Iris pigment epithelial cell (primary cell): ENCODE data around the gene LMX1B.

Source experiments
- DNase-seq: peaks from one replicate; pipeline ENCODE4 v3.0.0-alpha.2; 2011; ENCODE audit warnings: low read depth

The LMX1B gene

DNA sequence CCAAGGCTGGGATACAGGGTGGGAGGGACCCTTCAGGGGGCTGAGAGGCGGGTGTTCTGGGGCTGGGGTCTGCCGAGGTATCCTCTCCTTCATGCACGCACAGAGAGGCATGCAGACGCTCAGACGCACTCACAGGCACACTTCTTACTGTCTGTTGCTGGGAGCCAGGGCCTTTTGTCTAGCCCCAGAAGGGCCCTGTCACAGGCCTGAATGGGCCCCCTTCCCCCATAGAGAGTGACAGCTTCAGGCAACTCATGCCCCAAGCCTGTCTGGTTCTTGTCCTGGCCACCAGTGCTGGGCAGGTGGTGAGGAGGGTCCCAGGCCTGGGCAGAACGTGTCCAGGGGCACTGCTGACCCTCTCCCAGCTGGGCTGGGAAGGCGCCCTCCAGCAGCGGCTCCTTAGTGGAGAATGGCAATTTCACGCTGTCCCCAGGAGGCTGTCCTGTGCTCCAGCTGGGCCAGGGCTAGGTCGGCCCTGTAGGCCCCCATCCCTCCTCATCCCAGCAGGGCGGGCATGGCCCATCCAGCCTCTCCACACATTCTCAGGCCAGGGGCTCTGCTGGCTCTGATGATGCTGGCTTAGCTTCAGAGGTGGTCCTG lies 45.3 kb downstream of the LMX1B start:
- DNase-seq: no peak

- DNase-seq: no peak
Observed at GRCh38 chr9:126661122-126661520, 47.4 kb downstream of the LMX1B start.

DNA sequence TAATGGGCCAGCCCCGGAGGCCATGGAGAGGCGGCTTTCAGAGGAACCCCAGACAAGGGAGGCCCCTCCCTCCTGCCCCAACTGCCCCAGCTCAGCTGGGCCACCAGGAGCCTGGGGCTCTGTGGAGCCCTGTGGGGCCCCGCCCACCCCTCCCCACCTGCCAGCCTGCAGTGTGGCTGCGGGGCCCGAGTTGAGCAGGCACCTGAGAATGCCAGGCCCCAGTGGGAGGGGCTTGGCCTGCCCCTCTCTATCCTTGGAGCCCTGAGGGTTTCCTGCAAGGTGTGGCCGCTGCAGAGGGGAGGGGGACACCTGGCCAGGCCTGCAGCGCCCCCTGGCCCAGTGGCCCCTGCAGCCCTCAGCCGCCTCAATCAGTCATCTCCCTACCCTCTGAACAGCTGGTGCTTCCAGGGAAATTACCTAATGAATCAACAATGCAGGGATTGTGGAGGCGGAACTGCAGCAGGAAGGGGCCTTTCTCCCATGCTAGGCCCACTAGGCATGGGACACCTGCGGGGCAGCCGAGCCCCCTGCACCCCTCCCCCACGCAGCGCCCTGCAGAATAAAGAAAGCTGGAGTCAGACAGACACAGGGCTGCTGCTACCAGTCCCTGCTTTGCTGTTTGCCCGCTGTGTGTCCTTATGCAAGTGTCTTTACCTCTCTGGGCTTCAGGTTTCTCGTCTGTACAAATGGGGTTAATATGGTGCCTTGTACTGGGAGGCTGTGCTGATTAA lies 48.0 kb downstream of the LMX1B start:
- peak; percentile 24 for DNase-seq

DNA sequence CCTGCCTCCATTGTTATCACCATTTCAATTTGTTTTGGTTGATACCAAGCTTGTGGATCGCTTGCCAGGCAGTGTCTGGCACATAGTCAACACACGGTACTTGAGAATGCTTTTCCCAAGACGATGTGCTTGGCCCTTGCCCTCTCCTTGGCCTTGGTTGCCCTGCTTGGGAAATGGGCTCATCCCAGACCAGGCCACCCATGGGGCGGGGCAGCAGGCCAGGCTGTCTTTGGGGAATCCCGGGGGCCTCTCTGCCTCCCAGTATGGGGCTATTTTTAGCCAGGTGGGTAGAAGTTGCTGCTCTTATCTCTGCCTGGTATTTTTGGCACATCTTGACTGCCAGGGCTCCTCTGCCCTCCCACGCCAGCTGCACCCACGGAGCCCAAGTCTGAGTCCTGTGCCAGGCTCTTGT lies 49.9 kb downstream of the LMX1B start:
- no peak for DNase-seq

DNA sequence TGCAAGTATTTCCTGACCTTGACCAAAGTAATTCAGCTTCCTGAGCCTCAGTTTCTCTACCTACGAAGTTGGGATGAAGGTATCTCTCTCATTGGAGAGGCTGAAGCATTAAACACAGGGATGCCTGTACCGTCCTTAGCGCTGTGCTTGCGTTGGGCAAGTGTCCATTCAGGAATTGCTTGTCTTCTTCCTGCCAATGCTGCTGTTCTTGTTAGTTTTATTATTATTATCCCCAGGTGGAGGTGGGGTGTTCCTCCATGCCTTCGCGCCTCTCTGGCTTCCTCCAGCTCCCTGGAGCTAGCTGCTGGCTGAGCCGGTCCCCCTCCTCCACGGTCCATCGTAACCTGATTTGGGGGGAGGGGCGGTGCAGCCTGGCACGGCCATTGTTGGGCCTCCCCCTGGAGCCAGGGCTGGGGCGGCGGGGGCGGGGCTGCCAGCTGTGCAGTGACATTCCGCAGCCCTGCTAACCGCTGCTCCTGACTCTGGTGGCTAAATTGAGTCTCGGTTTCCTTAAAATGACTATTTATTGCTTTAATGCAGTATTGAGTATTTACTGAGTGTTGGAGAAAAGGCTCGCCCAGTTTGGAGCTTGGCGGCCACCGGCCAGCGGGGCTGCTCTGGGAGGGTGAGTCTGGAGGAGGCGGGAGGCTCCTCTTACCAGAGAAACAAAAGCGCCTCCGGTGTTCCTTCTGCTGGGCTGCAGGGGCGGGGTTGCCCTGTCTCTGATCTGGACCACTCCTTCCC lies 51.3 kb downstream of the LMX1B start:
- DNase-seq: no peak

- no peak for DNase-seq
Observed at GRCh38 chr9:126665644-126666035, 51.9 kb downstream of the LMX1B start.

GRCh38 chr9:126666155-126666803 lies 52.6 kb downstream of the LMX1B start:
- no peak for DNase-seq

DNA sequence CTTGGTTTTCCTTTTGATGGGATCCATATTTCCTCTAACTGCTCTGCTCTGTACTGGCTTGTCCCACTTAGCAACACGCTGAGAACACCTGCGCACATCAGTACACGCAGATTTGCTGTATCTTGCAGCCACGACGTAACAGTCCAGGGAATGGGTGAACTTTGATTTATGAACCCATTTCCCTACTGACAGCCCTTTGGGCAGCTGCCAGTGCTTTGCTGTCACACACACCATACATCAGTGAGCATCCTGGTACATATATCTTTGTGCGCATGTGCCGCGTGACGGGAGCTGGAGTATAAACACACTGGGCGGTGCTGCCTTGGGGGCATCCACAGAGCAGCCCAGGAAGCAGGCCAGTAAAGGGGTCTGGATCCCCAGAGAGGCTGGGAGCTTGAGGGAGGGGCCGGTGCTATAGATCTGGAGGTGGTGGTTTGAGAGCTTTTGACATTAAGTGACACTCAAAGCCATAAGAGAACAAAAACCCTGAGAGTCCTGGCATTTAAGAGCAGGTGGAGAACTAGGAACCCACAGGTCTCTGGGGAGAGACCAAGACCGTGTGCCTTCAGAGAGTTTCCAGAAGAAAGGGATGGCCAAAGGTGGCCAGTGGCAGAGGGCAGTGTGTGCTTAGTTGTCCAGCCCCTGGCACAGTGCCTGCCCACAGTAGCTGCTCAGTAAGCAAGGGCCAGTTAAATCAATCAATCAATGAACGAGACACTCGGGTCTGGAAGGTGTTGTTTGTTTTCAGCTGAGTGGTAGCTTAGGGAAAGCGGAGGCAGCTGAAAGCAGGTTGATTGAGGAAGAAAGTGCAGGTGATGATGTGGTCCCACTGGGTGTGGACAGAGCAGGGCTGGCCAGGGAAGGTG lies 53.7 kb downstream of the LMX1B start:
- no peak for DNase-seq

GRCh38 chr9:126668058-126668457 lies 54.3 kb downstream of the LMX1B start:
- no peak for DNase-seq

GRCh38 chr9:126669108-126669507 lies 55.4 kb downstream of the LMX1B start:
- DNase-seq: no peak

- no peak for DNase-seq
Observed at GRCh38 chr9:126670270-126670669, 56.5 kb downstream of the LMX1B start.

- DNase-seq: peak; percentile 20
Observed at GRCh38 chr9:126671381-126671831, 57.7 kb downstream of the LMX1B start.

GRCh38 chr9:126671983-126672382 lies 58.3 kb downstream of the LMX1B start:
- no peak for DNase-seq

DNA sequence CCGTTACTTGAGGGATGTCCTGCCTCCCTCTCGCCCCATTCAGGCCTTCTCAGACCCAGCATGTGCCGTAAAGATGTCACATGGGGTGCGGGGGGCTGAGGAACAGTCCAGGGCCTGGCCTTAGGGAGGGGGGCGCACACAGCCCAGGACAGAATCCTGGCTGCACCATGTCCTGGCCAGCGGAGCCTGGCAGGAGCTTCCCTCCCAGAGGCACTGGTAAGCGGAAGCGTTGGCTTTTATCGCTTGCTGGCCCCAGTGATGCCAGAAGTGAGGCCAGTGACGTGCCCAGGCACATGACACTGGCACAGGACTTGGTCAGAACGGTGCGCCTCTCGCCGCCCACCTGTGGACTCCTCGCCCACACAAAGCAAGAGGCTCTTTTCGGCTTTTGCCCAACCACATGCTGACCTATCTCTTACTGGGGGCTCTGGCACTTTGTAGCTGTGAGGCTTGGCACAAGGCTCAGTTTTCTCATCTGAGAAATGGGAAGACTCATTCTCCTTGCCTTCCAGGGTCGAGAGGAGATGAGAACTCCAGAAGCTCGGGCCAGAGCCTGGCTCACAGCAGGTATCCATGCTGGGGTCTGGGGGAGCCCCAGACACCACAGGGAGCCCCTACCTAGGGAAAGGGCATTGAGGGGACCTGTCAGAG lies 59.0 kb downstream of the LMX1B start:
- no peak for DNase-seq

DNA sequence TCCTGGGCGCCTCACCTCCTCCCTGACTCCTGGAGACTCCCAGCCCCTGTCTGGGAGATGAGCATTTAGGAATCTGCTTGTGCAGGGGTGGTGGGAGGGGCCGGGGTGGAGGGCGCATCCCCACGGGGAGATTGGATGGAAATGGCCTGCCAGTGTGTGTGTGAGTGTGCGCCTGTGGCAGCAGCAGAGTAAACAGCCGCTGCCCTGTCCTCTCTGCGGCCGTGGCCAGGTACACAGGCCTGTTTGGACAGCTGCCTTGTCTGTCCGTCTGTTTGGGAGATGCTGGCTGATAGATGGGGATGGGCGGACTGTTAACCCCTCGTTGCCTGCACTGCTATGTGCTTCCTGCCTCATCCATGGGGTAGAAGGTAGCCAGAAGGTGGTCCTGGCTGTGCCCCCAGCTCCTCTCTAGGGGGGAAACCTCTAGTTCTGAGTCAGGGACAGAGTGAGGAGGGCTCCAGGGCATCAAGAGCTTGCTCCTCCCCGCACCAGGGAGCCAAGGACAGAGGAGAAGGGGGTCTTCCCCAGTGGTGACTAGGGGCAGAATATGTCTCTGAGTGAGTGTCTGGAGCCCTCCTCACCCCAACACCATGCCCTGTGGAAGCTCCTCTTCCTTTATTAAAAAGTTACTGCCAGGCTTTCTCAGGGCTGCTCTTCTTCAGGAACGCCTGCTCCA lies 60.1 kb downstream of the LMX1B start:
- DNase-seq: peak; percentile 20

GRCh38 chr9:126674365-126675146 lies 60.8 kb downstream of the LMX1B start:
- DNase-seq: no peak

DNA sequence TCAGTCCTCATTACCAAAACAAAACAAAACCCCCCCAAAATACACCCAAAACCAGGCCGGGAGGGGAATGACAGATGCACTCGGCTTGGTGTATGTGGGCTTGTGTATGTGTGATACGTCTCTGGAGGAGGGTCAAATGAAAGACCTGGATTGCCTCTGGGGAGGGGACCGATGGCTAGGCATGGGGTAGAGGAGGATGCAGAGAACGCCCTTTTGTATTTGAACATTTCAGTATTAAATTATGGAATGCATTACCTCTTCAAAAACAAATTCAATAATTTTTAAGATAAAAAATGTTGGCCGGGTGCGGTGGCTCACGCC lies 61.4 kb downstream of the LMX1B start:
- DNase-seq: no peak

- no peak for DNase-seq
Observed at GRCh38 chr9:126676102-126676684, 62.5 kb downstream of the LMX1B start.

DNA sequence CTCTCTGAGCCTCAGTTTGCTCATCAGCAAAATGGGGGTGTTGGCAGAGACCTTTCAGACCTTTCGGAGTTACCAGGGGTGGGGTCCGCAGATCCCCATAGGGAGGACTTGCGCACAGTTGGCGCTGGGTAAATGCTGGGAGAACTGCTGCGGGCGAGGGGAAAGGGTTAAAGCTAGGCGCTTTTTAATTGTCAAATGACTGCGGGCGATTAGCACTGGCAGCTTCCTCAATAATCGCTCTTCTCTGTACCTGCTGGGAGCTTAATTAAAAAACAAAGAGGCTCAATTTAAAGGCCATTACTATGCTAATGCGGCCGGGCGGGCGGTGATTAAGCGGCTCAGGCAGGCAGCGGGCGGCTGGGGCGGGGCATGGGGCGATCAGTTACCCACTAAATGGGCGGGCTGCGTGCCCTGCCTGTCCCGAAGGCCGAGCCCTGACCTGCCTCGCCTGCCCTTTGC lies 63.0 kb downstream of the LMX1B start:
- no peak for DNase-seq
